ENCODE measurements around the gene MINDY4.
A peak's percentile ranks its signal among the peaks of the same experiment; 100 is the strongest.

The MINDY4 gene

GRCh38 chr7:30787486-30787885, 16.3 kb downstream of the MINDY4 start:
- peak overlapping the region; percentile 40 for H3K27ac ChIP-seq (replicated peaks)
- TF ChIP-seq SPI1 (IDR thresholded peaks at IDR 0.05; ENCODE audit: borderline replicate concordance, low read depth), result no peak
- TF ChIP-seq CTCF (IDR thresholded peaks at IDR 0.05; ENCODE audit: insufficient read depth, low read length), result no peak
- no peak for TF ChIP-seq GABPA (IDR thresholded peaks at IDR 0.05; ENCODE audit: low read depth)
- TF ChIP-seq REST (IDR thresholded peaks at IDR 0.05; ENCODE audit: insufficient replicate concordance, low read depth), result no peak
- H3K4me3 ChIP-seq (replicated peaks; ENCODE audit: insufficient read depth, low read length), result no peak overlapping the region
- H3K27me3 ChIP-seq (ENCODE audit: insufficient read depth, poor library complexity, severe bottlenecking), result no peaks in the 10 kb centered on the region
- DNase-seq (ENCODE audit: low read depth in 1 of 2, low spot score in 1 of 2), result peak in 1 of 2 experiments; percentile 81

- H3K27ac ChIP-seq (replicated peaks), result 0 out of 2 replicates have a peak overlapping the region, but pooled peaks have one; percentile 12
- H3K27me3 ChIP-seq (ENCODE audit: insufficient read depth, poor library complexity, severe bottlenecking), result no peaks in the 10 kb centered on the region
- TF ChIP-seq SPI1 (IDR thresholded peaks at IDR 0.05; ENCODE audit: borderline replicate concordance, low read depth) (no peak), POLR2AphosphoS5 (IDR thresholded peaks at IDR 0.05; ENCODE audit: low read depth) (no peak), GABPA (IDR thresholded peaks at IDR 0.05; ENCODE audit: low read depth) (no peak), REST (IDR thresholded peaks at IDR 0.05; ENCODE audit: insufficient replicate concordance, low read depth) (no peak)
- no peak for DNase-seq (ENCODE audit: low read depth in 1 of 2, low spot score in 1 of 2)
- H3K4me3 ChIP-seq (replicated peaks; ENCODE audit: insufficient read depth, low read length), result no peak overlapping the region
Measured at GRCh38 chr7:30788640-30789333, 17.6 kb downstream of the MINDY4 start.

- no peak for TF ChIP-seq CTCF (IDR thresholded peaks at IDR 0.05; ENCODE audit: insufficient read depth, low read length)
- TF ChIP-seq REST (IDR thresholded peaks at IDR 0.05; ENCODE audit: insufficient replicate concordance, low read depth), result no peak
- TF ChIP-seq SPI1 (IDR thresholded peaks at IDR 0.05; ENCODE audit: borderline replicate concordance, low read depth), result peak; percentile 38; the same call in 1 of the 2 replicates
- Histone ChIP-seq H3K27ac (replicated peaks) (no peak overlapping the region), H3K27me3 (ENCODE audit: insufficient read depth, poor library complexity, severe bottlenecking) (no peaks in the 10 kb centered on the region), H3K4me3 (replicated peaks; ENCODE audit: insufficient read depth, low read length) (no peak overlapping the region)
- peak in 1 of 2 experiments; percentile 70 for DNase-seq (ENCODE audit: low read depth in 1 of 2, low spot score in 1 of 2)
Measured at GRCh38 chr7:30789334-30789711, 18.1 kb downstream of the MINDY4 start.

All from HL-60 (cell line).